Body of pancreas (tissue), 4 donors: ENCODE measurements around the gene SORT1.
A peak's percentile ranks its signal among the peaks of the same experiment; 100 is the strongest.

Experiments
- POLR2A ChIP-seq, 3 donors: fragments of 450-650 bp; IDR thresholded peaks; one replicate each; pipeline ENCODE4 v1.6.1; 2016; ENCODE audit warnings: antibody characterized with exemption in 3 of 3, mild to moderate bottlenecking in 2 of 3
- TF ChIP-seq, protein P1 (sequence below), 7 experiments: fragments of 450-650 bp in 4 of 7; fragments of 200-600 bp in 3 of 7; sonication (generic) in 3 of 7; IDR thresholded peaks; one replicate each; pipeline ENCODE4 v1.5.1; 2016 to 2019; ENCODE audit warnings: antibody characterized with exemption in 7 of 7

GRCh38 chr1:109274533-109275476 is 122.9 kb downstream of the SORT1 start:
- TF ChIP-seq, protein P1, sequence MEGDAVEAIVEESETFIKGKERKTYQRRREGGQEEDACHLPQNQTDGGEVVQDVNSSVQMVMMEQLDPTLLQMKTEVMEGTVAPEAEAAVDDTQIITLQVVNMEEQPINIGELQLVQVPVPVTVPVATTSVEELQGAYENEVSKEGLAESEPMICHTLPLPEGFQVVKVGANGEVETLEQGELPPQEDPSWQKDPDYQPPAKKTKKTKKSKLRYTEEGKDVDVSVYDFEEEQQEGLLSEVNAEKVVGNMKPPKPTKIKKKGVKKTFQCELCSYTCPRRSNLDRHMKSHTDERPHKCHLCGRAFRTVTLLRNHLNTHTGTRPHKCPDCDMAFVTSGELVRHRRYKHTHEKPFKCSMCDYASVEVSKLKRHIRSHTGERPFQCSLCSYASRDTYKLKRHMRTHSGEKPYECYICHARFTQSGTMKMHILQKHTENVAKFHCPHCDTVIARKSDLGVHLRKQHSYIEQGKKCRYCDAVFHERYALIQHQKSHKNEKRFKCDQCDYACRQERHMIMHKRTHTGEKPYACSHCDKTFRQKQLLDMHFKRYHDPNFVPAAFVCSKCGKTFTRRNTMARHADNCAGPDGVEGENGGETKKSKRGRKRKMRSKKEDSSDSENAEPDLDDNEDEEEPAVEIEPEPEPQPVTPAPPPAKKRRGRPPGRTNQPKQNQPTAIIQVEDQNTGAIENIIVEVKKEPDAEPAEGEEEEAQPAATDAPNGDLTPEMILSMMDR (IDR thresholded peaks at IDR 0.05): no peak
- peak in 2 of 3 donors; percentile 29 to 45 for TF ChIP-seq POLR2A (IDR thresholded peaks at IDR 0.05)
